ENCODE measurements around the gene KCNK2. TPM values are rescaled to one million over a fixed set of nuclear protein-coding genes. Genes with fewer than 3 reads are reported as not detected.

KCNK2 gene
- total and polyA plus RNA-seq, 10 of the 15 experiments (the other 5 are each of a cell fraction or from before 2014, with no cell fraction given): 0.04 to 0.13 (median 0.08) TPM; not detected in 4

- Histone ChIP-seq H3K9ac (ENCODE audit: control insufficient read depth, insufficient read depth, low read length) (no peak overlapping the region), H3K4me2 (ENCODE audit: control insufficient read depth, insufficient read depth) (no peak overlapping the region), H3K79me2 (ENCODE audit: control insufficient read depth, insufficient read depth, low read length) (no peaks in the 10 kb centered on the region), H3K4me1 (ENCODE audit: control insufficient read depth, insufficient read depth, low read length) (no peaks in the 10 kb centered on the region), H4K20me1 (ENCODE audit: control insufficient read depth, insufficient read depth) (no peaks in the 10 kb centered on the region), H3K27ac (ENCODE audit: control insufficient read depth, insufficient read depth) (no peak overlapping the region), H3K9me3 (replicated peaks; ENCODE audit: control insufficient read depth, insufficient read depth, low read length) (no peaks in the 10 kb centered on the region), H3K4me3 (no peak overlapping the region), H2AFZ (ENCODE audit: control insufficient read depth, low read depth, low read length) (no peak overlapping the region), H3K36me3 (ENCODE audit: control insufficient read depth in 2 of 2, insufficient read depth in 2 of 2, low read length in 1 of 2) (no peaks in the 10 kb centered on the region), H3K27me3 (replicated peaks in 1 of 2; ENCODE audit: control insufficient read depth in 2 of 2, insufficient read depth in 2 of 2, low read length in 1 of 2) (no peaks in the 10 kb centered on the region)
- POLR2A ChIA-PET: no interaction called here
- RAD21 ChIA-PET (ENCODE audit: unreplicated experiment): no interaction called here
- TF ChIP-seq GABPA (IDR thresholded peaks at IDR 0.05; ENCODE audit: low read depth) (no peak), STAT1 (conservative IDR thresholded peaks at IDR 0.05) (no peak), HDAC6 (IDR thresholded peaks at IDR 0.05; ENCODE audit: unreplicated experiment) (no peak), USF2 (IDR thresholded peaks at IDR 0.05; ENCODE audit: borderline replicate concordance, low read depth, low read length) (no peak), TAF1 (IDR thresholded peaks at IDR 0.05; ENCODE audit: borderline replicate concordance, low read depth, low read length) (no peak), FOS (IDR thresholded peaks at IDR 0.05; ENCODE audit: borderline replicate concordance, extremely low read depth, insufficient read length) (no peak), RBBP5 (conservative IDR thresholded peaks at IDR 0.05) (no peak), BRCA1 (IDR thresholded peaks at IDR 0.05; ENCODE audit: low read depth, low read length) (no peak)
- no peak for DNase-seq (ENCODE audit: low read depth, low spot score)
- 19% methylated on average over 2 of the region's 2 CpGs for WGBS (ENCODE audit: insufficient coverage, insufficient replicate concordance, low lambda C conversion rate, missing lambda C conversion rate)
- CTCF ChIA-PET: no interaction called here
- SMC1A ChIA-PET (ENCODE audit: uncharacterized antibody, unreplicated experiment): no interaction called here
- BruUV-seq (replicated peaks): no TSS peak
- intact Hi-C loops (cut with micrococcal nuclease; ENCODE audit: unreplicated experiment) (no loop called here), in situ Hi-C loops (cut with MboI) (no loop called here)
- no peak for FAIRE-seq
- no peak for ATAC-seq
Observed at GRCh38 chr1:215202868-215203267, 120.3 kb downstream of the KCNK2 start.

- RAD21 ChIA-PET (ENCODE audit: unreplicated experiment): no interaction called here
- SMC1A ChIA-PET (ENCODE audit: uncharacterized antibody, unreplicated experiment): no interaction called here
- POLR2A ChIA-PET: no interaction called here
- intact Hi-C loops (cut with micrococcal nuclease; ENCODE audit: unreplicated experiment) (no loop called here), in situ Hi-C loops (cut with MboI) (no loop called here)
- DNase-seq (ENCODE audit: low read depth, low spot score): no peak
- H3K9ac ChIP-seq (ENCODE audit: control insufficient read depth, insufficient read depth, low read length): no peak overlapping the region
- no peaks in the 10 kb centered on the region for H3K27me3 ChIP-seq (replicated peaks in 1 of 2; ENCODE audit: control insufficient read depth in 2 of 2, insufficient read depth in 2 of 2, low read length in 1 of 2)
- no peak for ATAC-seq
- no peak overlapping the region for H3K27ac ChIP-seq (ENCODE audit: control insufficient read depth, insufficient read depth)
- H4K20me1 ChIP-seq (ENCODE audit: control insufficient read depth, insufficient read depth): no peaks in the 10 kb centered on the region
- no peak overlapping the region for H2AFZ ChIP-seq (ENCODE audit: control insufficient read depth, low read depth, low read length)
- no peaks in the 10 kb centered on the region for H3K79me2 ChIP-seq (ENCODE audit: control insufficient read depth, insufficient read depth, low read length)
- no peak overlapping the region for H3K4me2 ChIP-seq (ENCODE audit: control insufficient read depth, insufficient read depth)
- BruUV-seq (replicated peaks): no TSS peak
- no peaks in the 10 kb centered on the region for H3K4me1 ChIP-seq (ENCODE audit: control insufficient read depth, insufficient read depth, low read length)
- no peaks in the 10 kb centered on the region for H3K36me3 ChIP-seq (ENCODE audit: control insufficient read depth in 2 of 2, insufficient read depth in 2 of 2, low read length in 1 of 2)
- CTCF ChIA-PET: no interaction called here
- FAIRE-seq: peak; percentile 52
- no peaks in the 10 kb centered on the region for H3K9me3 ChIP-seq (replicated peaks; ENCODE audit: control insufficient read depth, insufficient read depth, low read length)
- no peak overlapping the region for H3K4me3 ChIP-seq
- TF ChIP-seq PBX3 (IDR thresholded peaks at IDR 0.05; ENCODE audit: insufficient replicate concordance, low read depth, low read length) (no peak), NR2F1 (conservative IDR thresholded peaks at IDR 0.05) (no peak), PAX5 (IDR thresholded peaks at IDR 0.05; ENCODE audit: borderline replicate concordance, low read depth, low read length) (no peak), CHD4 (IDR thresholded peaks at IDR 0.05) (no peak), EZH2 (IDR thresholded peaks at IDR 0.05; ENCODE audit: borderline replicate concordance, control insufficient read depth, low read depth, low read length) (no peak), KLF5 (IDR thresholded peaks at IDR 0.05; ENCODE audit: partially characterized antibody) (no peak), PRDM15 (CRISPR knock-in tag; IDR thresholded peaks at IDR 0.05) (no peak)
Observed at GRCh38 chr1:215210167-215210566, 127.6 kb downstream of the KCNK2 start.

Data from GM12878 (cell line).